Psoas muscle (tissue), 8 donors: Measurements from ENCODE around the gene SORL1. TPM values are rescaled to one million over a fixed set of nuclear protein-coding genes. Genes with fewer than 3 reads are reported as not detected.
"Not testable (repeated sequence)": the region's sequence is repeated elsewhere in the genome, so short reads cannot be mapped to it uniquely, and the experiment has no call there.

ENCODE experiments used
- ATAC-seq, 4 donors: fragments of 200-7000 bp; cut with Tn5 transposase; one replicate each; pipeline ENCODE4 v1.9.1; 2020; ENCODE audit warnings: moderate library complexity in 3 of 4, mild to moderate bottlenecking in 2 of 4
- DNase-seq, 2 donors: peaks; one replicate each; pipeline ENCODE4 v3.0.0-alpha.2; 2020
- H3K27ac ChIP-seq: fragments of 200-600 bp; one replicate; pipeline ENCODE4 v1.8.0; 2022
- H3K27me3 ChIP-seq, 3 donors: fragments of 200-600 bp in 1 of 3; one replicate each; pipeline versions ENCODE4 v1.6.1 to v1.8.0; 2013 to 2022; ENCODE audit warnings: low read length in 2 of 3, mild to moderate bottlenecking in 2 of 3, moderate library complexity in 1 of 3; ENCODE audit not compliant: insufficient read depth in 3 of 3
- H3K36me3 ChIP-seq, 2 donors: fragments of 200-600 bp in 1 of 2; one replicate each; pipeline versions ENCODE4 v1.6.1 to v1.8.0; 2013 to 2022; ENCODE audit warnings: low read depth in 1 of 2, mild to moderate bottlenecking in 1 of 2, moderate library complexity in 1 of 2; ENCODE audit not compliant: insufficient read depth in 1 of 2
- H3K4me1 ChIP-seq: fragments of 200-600 bp; one replicate; pipeline ENCODE4 v1.8.0; 2022
- H3K4me3 ChIP-seq: fragments of 200-600 bp; one replicate; pipeline ENCODE4 v1.8.0; 2022; ENCODE audit warnings: mild to moderate bottlenecking
- H3K9me3 ChIP-seq: fragments of 200-600 bp; one replicate; pipeline ENCODE4 v1.8.0; 2022
- WGBS, 3 donors: extraction: QIAGEN DNeasy Blood & Tissue Kit; methylation state at CpG; one replicate each; pipeline versions ENCODE4 v1.1.6 to v1.1.7; 2013; 5-methylcytosine and 5-hydroxymethylcytosine counted together
- intact Hi-C, 2 donors: fragments of 100-400 bp; cut with DNase I; formaldehyde crosslinking; loops; one replicate each; pipeline versions ENCODE4 v1.11.0 to v1.14.2; 2022
- polyA plus RNA-seq, 3 donors: library from polyadenylated mRNA; stranded (reverse); fragments of 200-250 nt; gene quantifications; one replicate each; pipeline ENCODE4 v1.2.3, GENCODE V29; 2013
- total RNA-seq, 4 donors: library from RNA; stranded (reverse); fragmentation: NEBNext Ultra II Directional in 2 of 4; extraction: Animal tissue kit (Norgen Biotek cat#: 25700) in 2 of 4; gene quantifications; one replicate each; pipeline versions ENCODE4 v1.2.1 to v1.2.4, GENCODE V29; 2021 to 2023
- TF ChIP-seq, protein P1 (sequence below): fragments of 200-600 bp; IDR thresholded peaks from one replicate; pipeline ENCODE4 v1.8.0; 2022; ENCODE audit warnings: antibody characterized with exemption
- donor health status: healthy with polysubstance abuse.
- donor health status: DM: no; HTN: no; CAD: no; lungs with moderate emphysema.
- donor health status: Bipolar disorder and iron deficiency.
- donor health status: healthy.
- donor health status: DM: yes; HTN: yes; CAD: no.
- donor health status: DM: no; HTN: no; CAD: no.
- donor health status: DM: no; HTN: no; CAD: no.
- donor health status: DM: yes; HTN: yes; CAD: no.

Gene SORL1
- total and polyA plus RNA-seq, 7 donors = 0.07 to 3.3 (median 1.5) TPM

DNA sequence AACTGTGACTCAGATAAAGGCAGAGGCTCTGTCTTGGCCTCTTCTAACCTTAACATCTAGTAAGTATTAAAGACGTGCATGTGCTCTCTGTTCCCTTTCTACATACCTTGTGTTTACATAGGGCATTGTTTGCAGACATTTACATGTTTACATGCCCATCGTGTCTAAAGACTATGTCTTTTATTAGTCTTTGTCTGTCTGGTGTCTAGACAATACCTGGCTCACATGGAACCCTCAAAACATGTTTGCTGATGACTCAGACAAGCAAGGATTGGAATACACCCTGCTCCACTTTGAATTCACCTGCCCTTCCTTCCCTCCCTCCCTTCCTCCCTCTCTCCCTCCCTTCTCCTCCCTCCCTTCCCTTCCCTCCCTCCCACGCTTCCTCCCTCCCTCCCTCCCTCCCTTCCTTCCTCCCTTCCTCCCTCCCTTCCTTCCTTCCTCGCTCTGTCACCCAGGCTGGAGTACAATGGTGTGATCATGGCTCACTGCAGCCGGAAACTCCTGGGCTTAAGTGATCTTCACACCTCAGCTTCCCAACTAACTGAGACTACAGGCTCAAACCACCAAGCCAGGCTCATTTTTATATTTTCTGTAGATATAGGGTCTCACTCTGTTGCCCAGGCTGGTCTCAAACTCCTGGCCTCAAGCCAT, 24.4 kb downstream of the SORL1 start:
- intact Hi-C loops = no loop called here
- no peaks in the 10 kb centered on the region for H3K9me3 ChIP-seq
- 67 to 73% (median 72%) methylated on average over 5 of the region's 5 CpGs for WGBS, 3 donors
- H3K27me3 ChIP-seq = peaks cover 0 to 1% (median 0%) of the 10 kb centered on the region in 3 donors
- no peak overlapping the region for H3K4me3 ChIP-seq
- DNase-seq = no peak
- no peak for ATAC-seq
- TF ChIP-seq, protein P1, sequence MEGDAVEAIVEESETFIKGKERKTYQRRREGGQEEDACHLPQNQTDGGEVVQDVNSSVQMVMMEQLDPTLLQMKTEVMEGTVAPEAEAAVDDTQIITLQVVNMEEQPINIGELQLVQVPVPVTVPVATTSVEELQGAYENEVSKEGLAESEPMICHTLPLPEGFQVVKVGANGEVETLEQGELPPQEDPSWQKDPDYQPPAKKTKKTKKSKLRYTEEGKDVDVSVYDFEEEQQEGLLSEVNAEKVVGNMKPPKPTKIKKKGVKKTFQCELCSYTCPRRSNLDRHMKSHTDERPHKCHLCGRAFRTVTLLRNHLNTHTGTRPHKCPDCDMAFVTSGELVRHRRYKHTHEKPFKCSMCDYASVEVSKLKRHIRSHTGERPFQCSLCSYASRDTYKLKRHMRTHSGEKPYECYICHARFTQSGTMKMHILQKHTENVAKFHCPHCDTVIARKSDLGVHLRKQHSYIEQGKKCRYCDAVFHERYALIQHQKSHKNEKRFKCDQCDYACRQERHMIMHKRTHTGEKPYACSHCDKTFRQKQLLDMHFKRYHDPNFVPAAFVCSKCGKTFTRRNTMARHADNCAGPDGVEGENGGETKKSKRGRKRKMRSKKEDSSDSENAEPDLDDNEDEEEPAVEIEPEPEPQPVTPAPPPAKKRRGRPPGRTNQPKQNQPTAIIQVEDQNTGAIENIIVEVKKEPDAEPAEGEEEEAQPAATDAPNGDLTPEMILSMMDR = no peak
- H3K4me1 ChIP-seq = no peaks in the 10 kb centered on the region
- no peak overlapping the region for H3K27ac ChIP-seq
- H3K36me3 ChIP-seq = no peaks in the 10 kb centered on the region

DNA sequence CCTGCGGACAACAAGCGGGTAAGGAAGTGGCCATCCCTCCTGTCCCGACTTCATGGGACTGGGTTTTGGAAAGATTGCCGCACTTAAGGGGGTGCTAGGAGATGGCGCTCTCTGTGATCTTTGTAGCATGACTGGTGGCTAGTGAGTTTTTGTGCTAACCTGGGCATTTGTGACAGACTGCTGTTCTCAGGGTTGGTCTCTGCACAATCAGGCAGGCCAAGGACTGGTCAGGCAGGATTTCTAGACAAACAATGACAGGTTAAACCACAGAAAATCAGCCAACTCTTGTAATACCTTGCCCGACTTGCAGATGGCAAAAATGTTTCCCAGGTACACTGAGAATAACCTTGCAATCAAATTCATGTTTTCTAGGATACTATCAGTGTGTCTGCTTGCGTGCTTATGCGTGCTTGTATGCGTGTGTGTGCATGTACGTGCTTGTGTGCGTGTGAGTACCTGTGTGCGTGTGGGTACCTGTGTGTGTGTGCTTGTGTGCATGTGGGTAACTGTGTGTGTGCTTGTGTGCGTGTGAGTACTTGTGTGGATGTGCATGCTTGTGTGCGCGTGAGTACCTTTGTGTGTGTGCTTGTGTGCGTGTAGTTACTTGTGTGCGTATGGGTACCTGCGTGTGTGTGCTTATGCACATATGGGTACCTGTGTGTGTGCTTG, 26.2 kb downstream of the SORL1 start:
- intact Hi-C loops = no loop called here
- TF ChIP-seq, protein P1 = no peak
- Histone ChIP-seq H3K4me3 (no peak overlapping the region), H3K9me3 (no peaks in the 10 kb centered on the region), H3K4me1 (no peaks in the 10 kb centered on the region), H3K27ac (no peak overlapping the region), H3K27me3 (peaks cover 0 to 1% (median 0%) of the 10 kb centered on the region in 3 donors), H3K36me3 (no peaks in the 10 kb centered on the region)
- ATAC-seq = no peak
- WGBS, 3 donors = 96% methylated on average over 18 of the region's 18 CpGs
- no peak for DNase-seq

DNA sequence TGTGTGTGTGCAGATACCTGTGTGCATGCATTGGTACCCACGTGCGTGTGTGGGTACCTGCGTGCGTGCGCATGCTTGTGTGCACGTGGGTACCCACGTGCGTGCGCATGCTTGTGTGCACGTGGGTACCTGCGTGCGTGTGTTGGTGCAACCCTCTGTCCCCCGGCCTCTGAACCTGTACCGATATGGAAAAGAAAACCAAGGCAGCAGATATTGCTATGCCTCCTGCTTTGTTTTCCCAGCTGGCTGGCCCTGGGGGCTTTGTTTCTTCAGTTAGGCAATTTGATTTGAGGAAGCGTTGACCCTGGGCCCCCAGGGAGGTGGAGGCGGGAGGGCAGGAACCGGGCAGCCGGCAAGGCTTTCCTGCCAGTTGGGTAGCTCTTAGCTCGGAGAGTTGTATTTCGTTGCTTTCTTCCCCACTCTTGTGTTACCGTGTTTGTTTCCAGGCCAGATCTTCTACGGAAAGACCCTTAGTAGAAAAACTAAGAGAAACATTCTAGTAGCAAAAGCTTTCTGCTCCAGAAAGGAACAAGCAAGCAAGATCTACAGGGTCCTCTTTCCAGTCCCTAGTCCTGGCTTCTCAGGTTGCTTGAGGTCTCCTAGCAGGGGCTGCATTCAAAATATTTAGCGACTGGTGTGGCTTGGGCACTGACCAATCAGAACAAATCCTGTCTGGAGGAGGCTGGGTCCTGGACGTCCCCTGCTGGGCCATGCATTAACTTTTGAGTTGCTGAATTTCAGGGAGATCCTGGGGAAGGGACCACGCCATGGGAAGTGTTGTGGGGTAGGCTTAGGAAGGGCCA, 27.0 kb downstream of the SORL1 start:
- Histone ChIP-seq H3K27ac (no peak overlapping the region), H3K27me3 (peaks cover 0 to 1% (median 0%) of the 10 kb centered on the region in 3 donors), H3K4me3 (no peak overlapping the region), H3K36me3 (no peaks in the 10 kb centered on the region), H3K9me3 (no peaks in the 10 kb centered on the region), H3K4me1 (no peaks in the 10 kb centered on the region)
- DNase-seq = no peak
- TF ChIP-seq, protein P1 = no peak
- 54 to 60% (median 56%) methylated on average over 25 of the region's 25 CpGs for WGBS, 3 donors
- no peak for ATAC-seq
- intact Hi-C loops = no loop called here

- DNase-seq (no peak), ATAC-seq (no peak)
- Histone ChIP-seq H3K9me3 (no peaks in the 10 kb centered on the region), H3K27ac (no peak overlapping the region), H3K27me3 (peaks cover 0 to 1% (median 0%) of the 10 kb centered on the region in 3 donors), H3K36me3 (no peaks in the 10 kb centered on the region), H3K4me1 (no peaks in the 10 kb centered on the region), H3K4me3 (no peak overlapping the region)
- intact Hi-C loops = no loop called here
- WGBS, 3 donors = 84 to 91% (median 86%) methylated on average over 7 of the region's 7 CpGs
- TF ChIP-seq, protein P1 = no peak
These were observed 27.7 kb downstream of the SORL1 start for GRCh38 chr11:121479698-121480238.

GRCh38 chr11:121481484-121482230, 29.5 kb downstream of the SORL1 start:
- H3K4me1 ChIP-seq, H3K27me3 ChIP-seq, ATAC-seq, intact Hi-C loops, H3K4me3 ChIP-seq, DNase-seq, H3K27ac ChIP-seq, H3K36me3 ChIP-seq, H3K9me3 ChIP-seq: not testable (repeated sequence)
- WGBS, 3 donors = 79 to 88% (median 85%) methylated on average over 2 of the region's 2 CpGs
